A673 (cell line): Measurements from ENCODE around the gene WDR72. TPM values are rescaled to one million over a fixed set of nuclear protein-coding genes. Genes with fewer than 3 reads are reported as not detected.

Source experiments
- BruUV-seq: library from RNA; stranded (reverse); fragments of 400-500 nt; replicated peaks from 2 replicates; lab custom pipeline; 2021; lab: Mats Ljungman, UMichigan
- CTCF ChIA-PET: fragments of 300-600 bp; sonication (Branson Sonifier 250); formaldehyde crosslinking; loops from one replicate; lab custom pipeline; 2022; ENCODE audit warnings: antibody characterized with exemption; lab: Charles Lee
- POLR2A ChIA-PET: fragments of 300-600 bp; sonication (Branson Sonifier 250); formaldehyde crosslinking; loops from one replicate; lab custom pipeline; 2022; ENCODE audit warnings: antibody characterized with exemption; ENCODE audit not compliant: low non-redundant PET; lab: Charles Lee
- DNase-seq: peaks from one replicate; pipeline ENCODE4 v3.0.0-alpha.2; 2015; ENCODE audit warnings: low spot score
- H3K27ac ChIP-seq: fragments of 200-600 bp; sonication (generic); 2 replicates; pipeline ENCODE4 v1.5.1; 2016; ENCODE audit warnings: mixed run types, low read depth, mild to moderate bottlenecking, mixed read lengths, antibody characterized with exemption, low read length; ENCODE audit not compliant: poor library complexity, severe bottlenecking
- H3K27me3 ChIP-seq: fragments of 200-600 bp; sonication (generic); replicated peaks from 2 replicates; pipeline ENCODE4 v1.6.1; 2017; ENCODE audit warnings: mixed run types, low read depth, mild to moderate bottlenecking, mixed read lengths, antibody characterized with exemption, low read length; ENCODE audit not compliant: insufficient read depth, poor library complexity
- H3K36me3 ChIP-seq: fragments of 200-600 bp; sonication (generic); 2 replicates; pipeline ENCODE4 v1.6.1; 2016; ENCODE audit warnings: mixed run types, mild to moderate bottlenecking, mixed read lengths, antibody characterized with exemption, low read length; ENCODE audit not compliant: insufficient read depth, poor library complexity, severe bottlenecking
- H3K4me1 ChIP-seq: fragments of 200-600 bp; sonication (generic); 2 replicates; pipeline ENCODE4 v1.6.1; 2017; ENCODE audit warnings: mixed run types, mild to moderate bottlenecking, mixed read lengths, antibody characterized with exemption, low read length; ENCODE audit not compliant: insufficient read depth, poor library complexity, severe bottlenecking
- H3K4me3 ChIP-seq: fragments of 200-600 bp; sonication (generic); 2 replicates; pipeline ENCODE4 v1.5.1; 2016; ENCODE audit warnings: low read depth, mixed run types, mild to moderate bottlenecking, mixed read lengths, low read length; ENCODE audit not compliant: poor library complexity, severe bottlenecking
- H3K9me3 ChIP-seq: fragments of 200-600 bp; sonication (generic); 2 replicates; pipeline ENCODE4 v1.6.1; 2016; ENCODE audit warnings: mixed run types, low read depth, mild to moderate bottlenecking, mixed read lengths, antibody characterized with exemption, low read length; ENCODE audit not compliant: poor library complexity, severe bottlenecking
- CTCF ChIP-seq: fragments of 300-800, 200-600 bp; sonication (generic); conservative IDR thresholded peaks from 2 replicates; pipeline ENCODE4 v1.5.1; 2017; ENCODE audit warnings: low read depth, mild to moderate bottlenecking, antibody characterized with exemption, low read length, moderate library complexity, mixed read lengths
- EZH2 ChIP-seq: fragments of 200-600 bp; sonication (generic); IDR thresholded peaks from 2 replicates; pipeline ENCODE4 v1.6.1; 2017; ENCODE audit warnings: borderline replicate concordance, low read depth, mild to moderate bottlenecking, mixed read lengths, antibody characterized with exemption, low read length; ENCODE audit not compliant: poor library complexity, severe bottlenecking
- intact Hi-C: fragments of 100-400 bp; cut with micrococcal nuclease; formaldehyde crosslinking; loops from one replicate; pipeline ENCODE4 v1.10.0; 2022; ENCODE audit not compliant: unreplicated experiment
- total RNA-seq: library from RNA; stranded (reverse); gene quantifications from 2 replicates; pipeline ENCODE4 v1.2.3, GENCODE V29; 2021

Gene WDR72
- total RNA-seq, 1 experiment from 2014 or later, result not detected

GRCh38 chr15:53498996-53499395 is 260.5 kb downstream of the WDR72 start:
- BruUV-seq, result no TSS peak
- no peaks in the 10 kb centered on the region for H3K27me3 ChIP-seq
- H3K27ac ChIP-seq, result no peak overlapping the region
- no peaks in the 10 kb centered on the region for H3K9me3 ChIP-seq
- POLR2A ChIA-PET, result no interaction called here
- no peak for DNase-seq
- no peak overlapping the region for H3K4me3 ChIP-seq
- intact Hi-C loops, result no loop called here
- no peak for TF ChIP-seq EZH2
- TF ChIP-seq CTCF, result no peak
- no peaks in the 10 kb centered on the region for H3K4me1 ChIP-seq
- CTCF ChIA-PET, result no interaction called here
- H3K36me3 ChIP-seq, result no peaks in the 10 kb centered on the region

GRCh38 chr15:53490341-53490740 is 269.1 kb downstream of the WDR72 start:
- Histone ChIP-seq H3K9me3 (no peaks in the 10 kb centered on the region), H3K36me3 (no peaks in the 10 kb centered on the region), H3K27me3 (no peaks in the 10 kb centered on the region), H3K4me1 (no peaks in the 10 kb centered on the region), H3K27ac (no peak overlapping the region), H3K4me3 (no peak overlapping the region)
- DNase-seq, result no peak
- POLR2A ChIA-PET, result no interaction called here
- no peak for TF ChIP-seq CTCF
- intact Hi-C loops, result no loop called here
- CTCF ChIA-PET, result no interaction called here
- no TSS peak for BruUV-seq

- no TSS peak for BruUV-seq
- Histone ChIP-seq H3K27ac (no peak overlapping the region), H3K4me3 (no peak overlapping the region), H3K4me1 (no peaks in the 10 kb centered on the region), H3K36me3 (no peaks in the 10 kb centered on the region), H3K9me3 (no peaks in the 10 kb centered on the region), H3K27me3 (no peaks in the 10 kb centered on the region)
- intact Hi-C loops, result no loop called here
- CTCF ChIA-PET, result no interaction called here
- POLR2A ChIA-PET, result no interaction called here
- no peak for DNase-seq
- TF ChIP-seq CTCF (no peak), EZH2 (no peak)
Observed at GRCh38 chr15:53482055-53482454, 277.4 kb downstream of the WDR72 start.
